ENCODE results near the gene ARL2BP.
"Not testable (repeated sequence)": the region's sequence is repeated elsewhere in the genome, so short reads cannot be mapped to it uniquely, and the experiment has no call there.

ARL2BP gene

GRCh38 chr16:57244767-57245471 lies at the start of gene ARL2BP:
Gene ARL2BP (plus strand): TSS chr16:57245259. CDS start chr16:57245368, 109 bp downstream.
- peak; percentile 98 for DNase-seq (ENCODE audit: low read depth)

GRCh38 chr16:57196286-57196685 lies 48.8 kb upstream of the ARL2BP start:
- DNase-seq (ENCODE audit: low read depth): no peak

- DNase-seq (ENCODE audit: low read depth): no peak
Measured at GRCh38 chr16:57196753-57197152, 48.3 kb upstream of the ARL2BP start.

- not testable (repeated sequence) for DNase-seq (ENCODE audit: low read depth)
Measured at GRCh38 chr16:57200321-57200720, 44.7 kb upstream of the ARL2BP start.

GRCh38 chr16:57200926-57201325 lies 44.1 kb upstream of the ARL2BP start:
- DNase-seq (ENCODE audit: low read depth): not testable (repeated sequence)

- DNase-seq (ENCODE audit: low read depth): no peak
Measured at GRCh38 chr16:57202095-57202886, 42.8 kb upstream of the ARL2BP start.

GRCh38 chr16:57203451-57203850 lies 41.6 kb upstream of the ARL2BP start:
- no peak for DNase-seq (ENCODE audit: low read depth)

- no peak for DNase-seq (ENCODE audit: low read depth)
Measured at GRCh38 chr16:57204675-57205074, 40.4 kb upstream of the ARL2BP start.

GRCh38 chr16:57208926-57209325 lies 36.1 kb upstream of the ARL2BP start:
- no peak for DNase-seq (ENCODE audit: low read depth)

GRCh38 chr16:57209780-57210179 lies 35.3 kb upstream of the ARL2BP start:
- no peak for DNase-seq (ENCODE audit: low read depth)

GRCh38 chr16:57213462-57213861 lies 31.6 kb upstream of the ARL2BP start:
- no peak for DNase-seq (ENCODE audit: low read depth)

GRCh38 chr16:57216968-57217367 lies 28.1 kb upstream of the ARL2BP start:
- DNase-seq (ENCODE audit: low read depth): no peak

GRCh38 chr16:57223057-57223456 lies 22.0 kb upstream of the ARL2BP start:
- no peak for DNase-seq (ENCODE audit: low read depth)

GRCh38 chr16:57224651-57225335 lies 20.3 kb upstream of the ARL2BP start:
- no peak for DNase-seq (ENCODE audit: low read depth)

- no peak for DNase-seq (ENCODE audit: low read depth)
Measured at GRCh38 chr16:57225978-57226377, 19.1 kb upstream of the ARL2BP start.

- DNase-seq (ENCODE audit: low read depth): no peak
Measured at GRCh38 chr16:57226701-57227621, 18.1 kb upstream of the ARL2BP start.

- no peak for DNase-seq (ENCODE audit: low read depth)
Measured at GRCh38 chr16:57229079-57229478, 16.0 kb upstream of the ARL2BP start.

GRCh38 chr16:57231821-57232350 lies 13.2 kb upstream of the ARL2BP start:
- no peak for DNase-seq (ENCODE audit: low read depth)

- no peak for DNase-seq (ENCODE audit: low read depth)
Measured at GRCh38 chr16:57233944-57234706, 10.9 kb upstream of the ARL2BP start.

- DNase-seq (ENCODE audit: low read depth): no peak
Measured at GRCh38 chr16:57234707-57235092, 10.4 kb upstream of the ARL2BP start.
